ENCODE results near the gene SKOR1. TPM values are rescaled to one million over a fixed set of nuclear protein-coding genes. Genes with fewer than 3 reads are reported as not detected.
A peak's percentile ranks its signal among the peaks of the same experiment; 100 is the strongest.

Gene SKOR1
- total and polyA plus RNA-seq, 3 donors from 2014 or later = 1.1 to 2.2 (median 1.3) TPM

DNA sequence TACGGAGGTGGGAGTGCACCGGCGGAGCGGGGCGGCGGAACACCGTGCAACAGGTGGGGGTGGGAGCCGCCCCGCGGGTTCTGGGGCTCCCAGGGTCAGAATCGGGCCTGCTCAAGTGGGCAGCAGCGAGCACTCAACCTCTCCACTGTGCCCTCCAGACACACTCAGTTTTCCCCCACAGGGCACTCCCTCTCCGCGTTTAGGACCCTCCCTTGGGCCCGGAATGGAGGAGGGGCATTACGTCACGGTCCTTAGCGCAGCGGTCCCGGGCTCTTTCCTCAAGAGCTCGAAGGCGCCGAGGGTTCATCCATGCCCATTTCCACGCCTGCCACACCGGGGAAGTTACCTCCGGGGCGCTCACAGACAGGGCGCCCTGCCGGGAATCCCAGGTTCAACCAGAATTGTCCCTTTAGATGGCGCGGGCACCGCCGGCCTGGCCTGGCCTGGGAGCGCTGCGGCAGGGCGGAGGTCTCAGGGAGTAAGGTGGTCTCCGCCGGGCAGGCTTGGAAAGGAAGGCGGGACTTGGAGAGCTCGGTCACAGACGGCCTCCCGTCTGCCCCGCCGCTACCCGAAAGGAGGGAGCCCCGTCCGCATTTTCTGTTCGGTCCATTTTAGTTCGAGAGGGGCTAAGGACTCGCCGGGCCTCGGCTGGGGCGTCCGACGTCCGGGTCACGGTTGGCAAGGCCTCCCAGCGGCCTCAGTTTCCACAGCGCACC is 9.4 kb downstream of the SKOR1 start:
- peaks cover 23% of the 10 kb centered on the region for H3K4me1 ChIP-seq
- 2 to 3% methylated on average over 30 to 59 of the region's 59 CpGs for WGBS, 2 donors
- H3K27ac ChIP-seq = no peak overlapping the region
- TF ChIP-seq POLR2A (IDR thresholded peaks at IDR 0.05) = no peak
- no peak for TF ChIP-seq CTCF (IDR thresholded peaks at IDR 0.05)
- no peaks in the 10 kb centered on the region for H3K27me3 ChIP-seq
- no peaks in the 10 kb centered on the region for H3K9me3 ChIP-seq
- intact Hi-C loops (cut with DNase I; ENCODE audit: low total_unique reads) = loop anchor here (10.0 kb wide), 2 partner anchors 310 to 380 kb away; partner anchors contain the start of gene C15orf61
- no peaks in the 10 kb centered on the region for H3K36me3 ChIP-seq (ENCODE audit: low read depth, missing control alignments)
- peak overlapping the region; percentile 10 to 32 for H3K4me3 ChIP-seq
- no peak for DNase-seq

DNA sequence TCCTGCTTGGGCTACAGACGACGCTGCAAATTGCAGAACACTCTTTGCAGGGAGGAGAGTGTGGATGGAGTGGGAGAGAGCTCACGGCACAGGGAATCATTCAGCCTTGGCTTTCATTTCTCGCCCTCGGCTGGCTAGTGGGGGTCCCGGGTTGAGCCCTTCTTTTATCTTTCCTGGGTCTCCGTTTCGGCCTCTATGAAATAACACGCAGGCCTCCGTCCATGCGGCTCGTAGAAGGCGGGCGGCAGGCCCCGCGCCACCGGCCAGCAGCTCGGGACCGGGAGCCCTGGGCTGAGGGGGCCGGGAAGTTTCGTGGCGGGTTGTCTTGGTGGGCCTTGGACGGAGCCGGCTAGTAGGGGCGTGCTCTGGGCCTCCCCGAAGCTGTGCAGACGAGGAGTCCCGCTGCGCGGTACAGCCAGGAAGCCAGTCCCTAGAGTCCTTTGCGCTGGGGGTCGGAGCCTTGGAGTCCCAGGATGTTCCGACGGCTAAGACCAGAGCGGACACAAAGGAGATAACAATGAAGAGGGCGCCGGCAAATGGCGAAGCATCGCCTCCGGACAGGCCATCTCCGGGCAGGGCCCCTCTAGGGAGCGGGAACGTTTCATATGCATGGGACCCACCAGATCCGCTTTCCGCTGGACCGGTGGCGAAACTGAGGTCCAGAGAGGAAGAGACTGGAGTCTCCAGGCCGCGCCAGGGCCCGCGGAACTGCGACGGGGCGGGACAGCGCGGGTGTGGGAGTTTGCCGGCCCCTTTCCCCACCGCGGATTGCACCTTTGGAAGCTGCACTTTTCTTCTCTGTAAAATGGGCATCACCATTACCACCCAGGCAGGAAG is 10.2 kb downstream of the SKOR1 start:
- WGBS, 2 donors = 1 to 5% methylated on average over 31 to 59 of the region's 59 CpGs
- TF ChIP-seq POLR2A (IDR thresholded peaks at IDR 0.05) (no peak), CTCF (IDR thresholded peaks at IDR 0.05) (no peak)
- no peak for DNase-seq
- Histone ChIP-seq H3K4me3 (peak overlapping the region; percentile 10 to 32), H3K9me3 (no peaks in the 10 kb centered on the region), H3K36me3 (ENCODE audit: low read depth, missing control alignments) (no peaks in the 10 kb centered on the region), H3K4me1 (peaks cover 23% of the 10 kb centered on the region), H3K27me3 (no peaks in the 10 kb centered on the region), H3K27ac (no peak overlapping the region)
- intact Hi-C loops (cut with DNase I; ENCODE audit: low total_unique reads) = loop anchor here (10.0 kb wide), 2 partner anchors 311 to 381 kb away; partner anchors contain the start of gene C15orf61

DNA sequence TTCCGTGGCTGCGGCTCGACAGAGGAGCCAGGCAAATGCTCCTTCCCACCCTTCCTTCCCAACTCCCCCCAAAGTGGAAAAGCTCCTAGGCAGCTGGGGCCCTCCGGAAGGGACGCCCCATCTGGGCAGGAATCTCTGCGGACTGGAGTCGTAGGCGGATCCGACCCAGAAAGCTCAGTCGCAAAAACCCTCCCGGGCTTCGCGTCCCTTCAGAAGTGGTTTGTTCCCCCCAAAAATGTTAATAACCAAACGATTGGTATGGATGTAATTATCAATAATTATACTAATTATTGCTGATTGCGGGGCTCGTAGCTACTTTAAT is 10.8 kb downstream of the SKOR1 start:
- intact Hi-C loops (cut with DNase I; ENCODE audit: low total_unique reads) = loop anchor here (10.0 kb wide), 2 partner anchors 311 to 381 kb away; partner anchors contain the start of gene C15orf61
- H3K36me3 ChIP-seq (ENCODE audit: low read depth, missing control alignments) = no peaks in the 10 kb centered on the region
- H3K27ac ChIP-seq = no peak overlapping the region
- no peak for TF ChIP-seq CTCF (IDR thresholded peaks at IDR 0.05)
- TF ChIP-seq POLR2A (IDR thresholded peaks at IDR 0.05) = no peak
- H3K27me3 ChIP-seq = no peaks in the 10 kb centered on the region
- peaks cover 24% of the 10 kb centered on the region for H3K4me1 ChIP-seq
- no peaks in the 10 kb centered on the region for H3K9me3 ChIP-seq
- peak overlapping the region; percentile 10 to 32 for H3K4me3 ChIP-seq
- no peak for DNase-seq
- WGBS, 2 donors = 4 to 10% methylated on average over 14 to 16 of the region's 16 CpGs

- 32 to 37% methylated on average over 8 of the region's 8 CpGs for WGBS, 2 donors
- no peak overlapping the region for H3K4me3 ChIP-seq
- TF ChIP-seq POLR2A (IDR thresholded peaks at IDR 0.05) (no peak), CTCF (IDR thresholded peaks at IDR 0.05) (peak; percentile 52 to 80 (median 62))
- H3K27ac ChIP-seq = no peak overlapping the region
- H3K36me3 ChIP-seq (ENCODE audit: low read depth, missing control alignments) = no peaks in the 10 kb centered on the region
- H3K27me3 ChIP-seq = no peaks in the 10 kb centered on the region
- intact Hi-C loops (cut with DNase I; ENCODE audit: low total_unique reads) = loop anchor here (10.0 kb wide), 2 partner anchors 312 to 382 kb away; partner anchors contain the start of gene C15orf61
- peaks cover 28% of the 10 kb centered on the region for H3K4me1 ChIP-seq
- H3K9me3 ChIP-seq = no peaks in the 10 kb centered on the region
- DNase-seq = peak; percentile 65
Measured at GRCh38 chr15:67836477-67836876, 11.2 kb downstream of the SKOR1 start.
